Heart left ventricle (tissue), 16 donors: ENCODE data around the gene EPG5. TPM values are rescaled to one million over a fixed set of nuclear protein-coding genes. Genes with fewer than 3 reads are reported as not detected.
A peak's percentile ranks its signal among the peaks of the same experiment; 100 is the strongest.

ENCODE experiments used
- ATAC-seq, 4 donors: fragments of 200-7000 bp; cut with Tn5 transposase; one replicate each; pipeline ENCODE4 v1.9.1; 2020 to 2022; ENCODE audit warnings: moderate library complexity in 4 of 4, mild to moderate bottlenecking in 3 of 4, moderate number of reproducible peaks in 1 of 4
- DNase-seq, 5 donors: peaks; one replicate each; pipeline ENCODE4 v3.0.0-alpha.2; 2020
- H3K27ac ChIP-seq, 12 donors: fragments of 200-600 bp; sonication (generic) in 4 of 12; one replicate each; pipeline versions ENCODE4 v1.5.0 to v1.8.0; 2016 to 2022; ENCODE audit warnings: mild to moderate bottlenecking in 2 of 12
- H3K27me3 ChIP-seq, 9 donors: fragments of 200-600 bp; sonication (generic) in 2 of 9; one replicate each; pipeline versions ENCODE4 v1.5.1 to v1.8.0; 2016 to 2022; ENCODE audit warnings: mild to moderate bottlenecking in 3 of 9
- H3K36me3 ChIP-seq, 9 donors: fragments of 200-600 bp; sonication (generic) in 2 of 9; one replicate each; pipeline versions ENCODE4 v1.5.0 to v1.8.0; 2018 to 2022; ENCODE audit warnings: mild to moderate bottlenecking in 2 of 9
- H3K4me1 ChIP-seq, 12 donors: fragments of 200-600 bp; sonication (generic) in 4 of 12; one replicate each; pipeline versions ENCODE4 v1.5.0 to v1.8.0; 2016 to 2022; ENCODE audit warnings: mild to moderate bottlenecking in 3 of 12
- H3K4me3 ChIP-seq, 12 donors: fragments of 200-600 bp; sonication (generic) in 4 of 12; one replicate each; pipeline versions ENCODE4 v1.5.0 to v1.8.0; 2017 to 2022; ENCODE audit warnings: mild to moderate bottlenecking in 9 of 12, moderate library complexity in 4 of 12
- H3K9me3 ChIP-seq, 12 donors: fragments of 200-600 bp; sonication (generic) in 4 of 12; one replicate each; pipeline versions ENCODE4 v1.5.0 to v1.8.0; 2016 to 2022; ENCODE audit warnings: mild to moderate bottlenecking in 1 of 12
- CTCF ChIP-seq, 12 donors: fragments of 200-600 bp; sonication (generic) in 4 of 12; IDR thresholded peaks; one replicate each; pipeline versions ENCODE4 v1.5.0 to v1.8.0; 2018 to 2022; ENCODE audit warnings: antibody characterized with exemption in 12 of 12, mild to moderate bottlenecking in 5 of 12
- POLR2A ChIP-seq, 2 donors: fragments of 450-650 bp; IDR thresholded peaks; one replicate each; pipeline ENCODE4 v1.6.1; 2017; ENCODE audit warnings: antibody characterized with exemption in 2 of 2, mild to moderate bottlenecking in 2 of 2, moderate library complexity in 2 of 2
- WGBS, 4 donors: extraction: QIAGEN DNeasy Blood & Tissue Kit in 2 of 4; methylation state at CpG; one replicate each; pipeline versions ENCODE4 v1.1.5 to v1.1.7; 2013 to 2018; 5-methylcytosine and 5-hydroxymethylcytosine counted together
- intact Hi-C, 10 donors: fragments of 100-400 bp; cut with DNase I; formaldehyde crosslinking; loops; one replicate each; pipeline versions ENCODE4 v1.11.1 to v1.14.2; 2022
- polyA plus RNA-seq, 2 donors: library from polyadenylated mRNA; stranded (reverse); fragments of 200-250 nt; gene quantifications; one replicate each; pipeline ENCODE4 v1.2.3, GENCODE V29; 2013
- total RNA-seq, 9 donors: library from RNA; depleted of rRNA in 2 of 9; stranded (reverse); fragments of >200 nt in 2 of 9; fragmentation: NEBNext Ultra II Directional in 3 of 9; extraction: Animal tissue kit (Norgen Biotek cat#: 25700) in 3 of 9; gene quantifications; one replicate each; pipeline versions ENCODE4 v1.1.0 to v1.2.4, GENCODE V29; 2016 to 2023
- donor health status: ischemic (EF 13 %, LVEDD 7.1; RV severe dilation, severe dysfunction).
- donor health status: healthy with polysubstance abuse.
- donor health status: DM: no; HTN: yes; CAD: no.
- donor health status: DM: no; HTN: no; CAD: no.
- donor health status: ischemic (EF 25% LVEDD 6.9; RV normal size, moderate dysfunction).
- donor health status: ischemic (EF 25% LVEDD 5.7; RV mildly dilated, moderate dysfunction).
- donor health status: healthy.
- donor health status: DM: yes; HTN: yes; CAD: no.
- donor health status: ischemic (EF 35%, LVEDD 5.7; RV mildly dilated, moderate dysfunction).
- donor health status: nonischemic (EF 11% LVEDD 7.7; RV severe dilation, severe dysfunction).
- donor health status: DM: yes; HTN: yes; CAD: no.
- donor health status: PGD.
- donor health status: ischemic (EF 29% LVEDD 5.4; RV normal size, mild dysfunction).
- donor health status: nonischemic (EF 23%, LVEDD 6.1; RV moderate dilation, normal function).

EPG5 gene
- total and polyA plus RNA-seq, 11 donors = 7.9 to 37.8 (median 23.5) TPM

DNA sequence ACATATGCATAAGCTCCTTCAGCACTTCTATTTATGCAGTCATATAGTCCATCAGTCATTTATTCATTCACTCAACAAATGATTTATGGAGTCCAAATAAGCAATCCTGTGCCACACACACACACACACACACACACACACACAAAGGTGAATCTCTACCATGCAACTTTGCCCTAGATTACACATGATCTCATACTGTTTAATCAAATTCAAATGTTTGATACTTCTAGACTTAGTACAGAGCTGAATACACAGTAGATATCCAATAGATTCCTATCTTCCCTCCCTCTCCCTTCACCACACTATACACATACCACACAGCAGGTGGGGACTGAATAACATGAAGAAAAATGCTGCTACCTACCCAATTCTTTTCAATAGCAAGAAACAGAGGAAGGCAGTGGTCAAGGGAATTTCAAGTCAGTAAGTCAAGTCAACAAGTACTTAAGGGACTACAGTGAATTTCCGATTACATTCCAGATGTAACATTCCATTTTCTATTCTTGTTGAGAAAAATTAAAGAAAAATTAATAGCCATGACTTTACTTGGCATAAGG, 65.4 kb downstream of the EPG5 start:
- H3K36me3 ChIP-seq = peaks cover 0 to 100% (median 94%) of the 10 kb centered on the region in 9 donors
- intact Hi-C loops = loop anchor here in 1 of 10 donors (5.0 kb wide), 1 partner anchor 34 kb away; no protein-coding TSS in a partner anchor
- no peak overlapping the region for H3K4me3 ChIP-seq
- H3K9me3 ChIP-seq = no peaks in the 10 kb centered on the region
- H3K27ac ChIP-seq = no peak overlapping the region
- H3K4me1 ChIP-seq = no peaks in the 10 kb centered on the region
- ATAC-seq (no peak), DNase-seq (no peak)
- WGBS, 4 donors = 95 to 100% (median 99%) methylated on average over 1 of the region's 1 CpG
- H3K27me3 ChIP-seq = no peaks in the 10 kb centered on the region
- TF ChIP-seq POLR2A (IDR thresholded peaks at IDR 0.05) (no peak), CTCF (IDR thresholded peaks at IDR 0.05) (no peak)

- Histone ChIP-seq H3K36me3 (peaks cover 0 to 100% (median 95%) of the 10 kb centered on the region in 9 donors), H3K27ac (no peak overlapping the region), H3K4me3 (no peak overlapping the region), H3K9me3 (no peaks in the 10 kb centered on the region), H3K4me1 (no peaks in the 10 kb centered on the region), H3K27me3 (no peaks in the 10 kb centered on the region)
- no peak for TF ChIP-seq POLR2A (IDR thresholded peaks at IDR 0.05)
- no peak for TF ChIP-seq CTCF (IDR thresholded peaks at IDR 0.05)
- intact Hi-C loops = loop anchor here in 1 of 10 donors (5.0 kb wide), 1 partner anchor 33 kb away; no protein-coding TSS in a partner anchor
- no peak for ATAC-seq
- DNase-seq = no peak
- 91 to 95% (median 92%) methylated on average over 4 of the region's 4 CpGs for WGBS, 4 donors
These were observed 66.5 kb downstream of the EPG5 start for GRCh38 chr18:45900623-45901022.

DNA sequence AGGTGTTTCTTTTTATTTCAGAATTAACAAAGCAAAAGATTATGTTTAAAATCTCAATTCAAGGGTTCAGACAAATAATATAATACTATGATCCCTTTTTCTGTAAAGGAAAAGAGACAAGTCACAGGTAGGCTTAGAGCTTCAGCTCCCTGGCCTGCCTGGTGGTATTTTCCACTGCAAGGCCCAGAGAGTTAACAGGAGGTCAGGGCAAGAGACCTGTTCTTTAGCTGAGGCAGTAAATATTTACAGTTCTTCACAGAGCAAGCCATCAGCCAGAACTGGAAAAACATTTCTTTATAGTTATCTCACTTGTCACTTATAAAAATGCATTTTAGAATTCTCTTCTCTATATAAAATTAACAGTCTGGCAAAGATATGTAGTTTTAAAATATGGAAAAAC, 70.1 kb downstream of the EPG5 start:
- Histone ChIP-seq H3K27ac (peak overlapping the region in 1 of 12 donors; percentile 15), H3K27me3 (no peaks in the 10 kb centered on the region), H3K9me3 (no peaks in the 10 kb centered on the region), H3K4me1 (no peaks in the 10 kb centered on the region), H3K36me3 (peaks cover 0 to 94% (median 86%) of the 10 kb centered on the region in 9 donors), H3K4me3 (no peak overlapping the region)
- DNase-seq (no peak), ATAC-seq (no peak)
- TF ChIP-seq POLR2A (IDR thresholded peaks at IDR 0.05) (no peak), CTCF (IDR thresholded peaks at IDR 0.05) (no peak)
- intact Hi-C loops = no loop called here

DNA sequence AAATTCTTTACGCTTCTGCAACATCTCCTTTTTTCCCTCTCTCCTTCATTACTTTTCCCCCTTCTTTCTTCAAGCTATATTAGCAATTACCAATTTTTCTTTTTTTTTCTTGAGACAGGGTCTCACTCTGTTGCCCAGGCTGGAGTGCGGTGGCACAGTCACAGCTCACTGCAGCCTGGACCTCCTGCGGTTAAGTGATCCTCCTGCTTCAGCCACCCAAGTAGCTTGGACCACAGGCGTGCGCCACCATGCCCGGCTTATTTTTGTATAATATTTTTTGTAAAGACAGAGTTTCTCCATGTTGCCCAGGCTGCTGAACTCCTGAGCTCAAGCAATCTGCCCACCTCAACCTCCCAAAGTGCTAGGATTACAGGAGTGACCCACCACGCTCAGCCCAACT, 70.7 kb downstream of the EPG5 start:
- TF ChIP-seq POLR2A (IDR thresholded peaks at IDR 0.05) = no peak
- TF ChIP-seq CTCF (IDR thresholded peaks at IDR 0.05) = no peak
- DNase-seq = no peak
- H3K4me1 ChIP-seq = no peaks in the 10 kb centered on the region
- H3K27ac ChIP-seq = peak overlapping the region in 1 of 12 donors; percentile 15
- WGBS, 4 donors = 94 to 97% (median 97%) methylated on average over 7 of the region's 7 CpGs
- H3K4me3 ChIP-seq = no peak overlapping the region
- H3K9me3 ChIP-seq = no peaks in the 10 kb centered on the region
- peaks cover 0 to 94% (median 81%) of the 10 kb centered on the region in 9 donors for H3K36me3 ChIP-seq
- intact Hi-C loops = no loop called here
- ATAC-seq = no peak
- no peaks in the 10 kb centered on the region for H3K27me3 ChIP-seq
